SK-N-SH treated with all-trans-retinoic acid at 6 μM for 48 hours (cell line): ENCODE results near the gene ECE1.

Experiments used
- ATAC-seq: fragments of 200-7000 bp; cut with Tn5 transposase; 3 replicates; pipeline ENCODE4 v1.9.1; 2020; ENCODE audit warnings: mild to moderate bottlenecking, moderate library complexity
- ARNTL ChIP-seq: fragments of 450-650 bp; formaldehyde crosslinking; IDR thresholded peaks from 2 replicates; pipeline ENCODE4 v1.5.0; 2020; ENCODE audit warnings: low read depth, mild to moderate bottlenecking, moderate library complexity, borderline replicate concordance
- BACH2 ChIP-seq: fragments of 250-450 bp; sonication (Bioruptor Pico); IDR thresholded peaks from 2 replicates; pipeline ENCODE4 v1.9.0; 2021; ENCODE audit warnings: mild to moderate bottlenecking, borderline replicate concordance
- CSDC2 ChIP-seq: fragments of 250-450 bp; sonication (Bioruptor Pico); IDR thresholded peaks from 2 replicates; pipeline ENCODE4 v1.5.0; 2020; ENCODE audit warnings: mild to moderate bottlenecking, moderate library complexity
- ESRRG ChIP-seq: fragments of 250-450 bp; sonication (Bioruptor Pico); IDR thresholded peaks from 2 replicates; pipeline ENCODE4 v1.6.1; 2021; ENCODE audit warnings: mild to moderate bottlenecking
- GLIS3 ChIP-seq: fragments of 250-450 bp; sonication (Bioruptor Pico); IDR thresholded peaks from 2 replicates; pipeline ENCODE4 v1.5.0; 2020; ENCODE audit warnings: mild to moderate bottlenecking, moderate library complexity
- ISL1 ChIP-seq: fragments of 250-450 bp; sonication (Bioruptor Pico); IDR thresholded peaks from 2 replicates; pipeline ENCODE4 v2.1.2; 2022; ENCODE audit warnings: mild to moderate bottlenecking, moderate library complexity
- OSR1 ChIP-seq: fragments of 250-450 bp; sonication (Bioruptor Pico); IDR thresholded peaks from 2 replicates; pipeline ENCODE4 v1.8.0; 2022; ENCODE audit warnings: moderate library complexity, mild to moderate bottlenecking, inconsistent platforms
- RARB ChIP-seq: fragments of 250-450 bp; sonication (Bioruptor Pico); IDR thresholded peaks from 2 replicates; pipeline ENCODE4 v1.8.0; 2021; ENCODE audit warnings: mild to moderate bottlenecking, moderate library complexity
- SNAI2 ChIP-seq: fragments of 250-450 bp; sonication (Bioruptor Pico); IDR thresholded peaks from 2 replicates; pipeline ENCODE4 v1.5.0; 2020; ENCODE audit warnings: mild to moderate bottlenecking, moderate library complexity
- TCF4 ChIP-seq: fragments of 250-450 bp; sonication (Bioruptor Pico); IDR thresholded peaks from 2 replicates; pipeline ENCODE4 v1.8.0; 2021; ENCODE audit warnings: mild to moderate bottlenecking, moderate library complexity, borderline replicate concordance
- TOX ChIP-seq: fragments of 250-450 bp; sonication (Bioruptor Pico); IDR thresholded peaks from 2 replicates; pipeline ENCODE4 v1.8.0; 2021; ENCODE audit warnings: mild to moderate bottlenecking, moderate library complexity, borderline replicate concordance
- ZC3H10 ChIP-seq: fragments of 250-450 bp; sonication (Bioruptor Pico); IDR thresholded peaks from 2 replicates; pipeline ENCODE4 v1.5.1; 2021; ENCODE audit warnings: mild to moderate bottlenecking, moderate library complexity
- ZFP3 ChIP-seq: fragments of 250-450 bp; sonication (Bioruptor Pico); IDR thresholded peaks from 2 replicates; pipeline ENCODE4 v1.5.0; 2020; ENCODE audit warnings: mild to moderate bottlenecking, moderate library complexity
- ZNF565 ChIP-seq: fragments of 450-650 bp; formaldehyde crosslinking; conservative IDR thresholded peaks from 2 replicates; pipeline ENCODE4 v1.5.0; 2020; ENCODE audit warnings: low read depth, mild to moderate bottlenecking, moderate library complexity
- ZNF70 ChIP-seq: fragments of 450-650 bp; formaldehyde crosslinking; IDR thresholded peaks from 2 replicates; pipeline ENCODE4 v1.5.0; 2020; ENCODE audit warnings: mild to moderate bottlenecking, moderate library complexity
- ZNF8 ChIP-seq: fragments of 450-650 bp; formaldehyde crosslinking; IDR thresholded peaks from 2 replicates; pipeline ENCODE4 v1.5.0; 2020; ENCODE audit warnings: mild to moderate bottlenecking, moderate library complexity
- TF ChIP-seq, protein P1 (sequence below): fragments of 250-450 bp; sonication (Bioruptor Pico); IDR thresholded peaks from 2 replicates; pipeline ENCODE4 v1.5.0; 2020; ENCODE audit warnings: mild to moderate bottlenecking, moderate library complexity
- TF ChIP-seq, protein P2 (sequence below): fragments of 250-450 bp; sonication (Bioruptor Pico); IDR thresholded peaks from 2 replicates; pipeline ENCODE4 v1.8.0; 2020; ENCODE audit warnings: mild to moderate bottlenecking, moderate library complexity, borderline replicate concordance
- TF ChIP-seq, protein P3 (sequence below): fragments of 250-450 bp; sonication (Bioruptor Pico); IDR thresholded peaks from 2 replicates; pipeline ENCODE4 v1.5.1; 2021; ENCODE audit warnings: mild to moderate bottlenecking, moderate library complexity
- TF ChIP-seq, protein P4 (sequence below): fragments of 250-450 bp; sonication (Bioruptor Pico); IDR thresholded peaks from 2 replicates; pipeline ENCODE4 v1.8.0; 2021; ENCODE audit warnings: low read depth, mild to moderate bottlenecking, moderate library complexity, borderline replicate concordance
- TF ChIP-seq, protein P5 (sequence below): fragments of 250-450 bp; sonication (Bioruptor Pico); IDR thresholded peaks from 2 replicates; pipeline ENCODE4 v1.5.1; 2020; ENCODE audit warnings: low read depth, mild to moderate bottlenecking, moderate library complexity

Gene ECE1

DNA sequence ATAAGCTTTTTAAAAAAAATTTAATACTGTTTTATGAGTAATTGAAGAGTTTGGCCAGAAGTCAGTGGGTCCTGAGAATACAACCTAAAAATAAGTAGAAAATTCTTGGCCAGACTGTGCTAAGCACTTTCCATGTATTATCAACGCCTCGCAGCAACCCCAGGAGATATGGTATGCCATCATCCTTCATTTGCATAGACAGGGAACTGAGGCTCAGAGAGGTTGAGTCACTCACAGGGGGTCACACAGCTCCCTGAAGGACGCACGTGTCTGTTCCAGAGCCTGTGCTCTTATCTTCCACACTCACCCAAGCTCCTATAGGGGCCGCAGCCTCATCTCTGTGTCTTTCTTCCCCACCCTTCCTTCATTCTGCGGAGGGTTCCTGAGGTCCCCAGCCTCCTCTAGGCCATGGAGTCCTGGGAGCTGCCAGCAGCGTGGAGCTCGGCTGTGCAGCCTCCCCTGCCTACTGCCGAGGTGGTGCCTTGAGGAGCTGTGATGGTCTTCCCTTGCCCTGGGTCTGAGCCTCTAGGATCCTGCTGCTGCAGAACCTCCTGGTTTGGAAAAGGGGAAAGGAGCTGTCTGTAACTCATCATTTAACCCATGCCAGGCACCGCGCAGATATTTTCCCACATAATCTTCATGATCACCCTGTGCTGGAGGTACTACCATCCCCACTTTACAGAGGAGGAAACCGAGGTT is 30.3 kb upstream of the ECE1 start (continued):
- TF ChIP-seq, protein P1, sequence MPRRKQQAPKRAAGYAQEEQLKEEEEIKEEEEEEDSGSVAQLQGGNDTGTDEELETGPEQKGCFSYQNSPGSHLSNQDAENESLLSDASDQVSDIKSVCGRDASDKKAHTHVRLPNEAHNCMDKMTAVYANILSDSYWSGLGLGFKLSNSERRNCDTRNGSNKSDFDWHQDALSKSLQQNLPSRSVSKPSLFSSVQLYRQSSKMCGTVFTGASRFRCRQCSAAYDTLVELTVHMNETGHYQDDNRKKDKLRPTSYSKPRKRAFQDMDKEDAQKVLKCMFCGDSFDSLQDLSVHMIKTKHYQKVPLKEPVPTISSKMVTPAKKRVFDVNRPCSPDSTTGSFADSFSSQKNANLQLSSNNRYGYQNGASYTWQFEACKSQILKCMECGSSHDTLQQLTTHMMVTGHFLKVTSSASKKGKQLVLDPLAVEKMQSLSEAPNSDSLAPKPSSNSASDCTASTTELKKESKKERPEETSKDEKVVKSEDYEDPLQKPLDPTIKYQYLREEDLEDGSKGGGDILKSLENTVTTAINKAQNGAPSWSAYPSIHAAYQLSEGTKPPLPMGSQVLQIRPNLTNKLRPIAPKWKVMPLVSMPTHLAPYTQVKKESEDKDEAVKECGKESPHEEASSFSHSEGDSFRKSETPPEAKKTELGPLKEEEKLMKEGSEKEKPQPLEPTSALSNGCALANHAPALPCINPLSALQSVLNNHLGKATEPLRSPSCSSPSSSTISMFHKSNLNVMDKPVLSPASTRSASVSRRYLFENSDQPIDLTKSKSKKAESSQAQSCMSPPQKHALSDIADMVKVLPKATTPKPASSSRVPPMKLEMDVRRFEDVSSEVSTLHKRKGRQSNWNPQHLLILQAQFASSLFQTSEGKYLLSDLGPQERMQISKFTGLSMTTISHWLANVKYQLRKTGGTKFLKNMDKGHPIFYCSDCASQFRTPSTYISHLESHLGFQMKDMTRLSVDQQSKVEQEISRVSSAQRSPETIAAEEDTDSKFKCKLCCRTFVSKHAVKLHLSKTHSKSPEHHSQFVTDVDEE (CRISPR knock-in tag): no peak
- TF ChIP-seq RARB (CRISPR knock-in tag) (no peak), CSDC2 (CRISPR knock-in tag) (no peak), ESRRG (CRISPR knock-in tag) (no peak), GLIS3 (no peak)
- TF ChIP-seq, protein P2, sequence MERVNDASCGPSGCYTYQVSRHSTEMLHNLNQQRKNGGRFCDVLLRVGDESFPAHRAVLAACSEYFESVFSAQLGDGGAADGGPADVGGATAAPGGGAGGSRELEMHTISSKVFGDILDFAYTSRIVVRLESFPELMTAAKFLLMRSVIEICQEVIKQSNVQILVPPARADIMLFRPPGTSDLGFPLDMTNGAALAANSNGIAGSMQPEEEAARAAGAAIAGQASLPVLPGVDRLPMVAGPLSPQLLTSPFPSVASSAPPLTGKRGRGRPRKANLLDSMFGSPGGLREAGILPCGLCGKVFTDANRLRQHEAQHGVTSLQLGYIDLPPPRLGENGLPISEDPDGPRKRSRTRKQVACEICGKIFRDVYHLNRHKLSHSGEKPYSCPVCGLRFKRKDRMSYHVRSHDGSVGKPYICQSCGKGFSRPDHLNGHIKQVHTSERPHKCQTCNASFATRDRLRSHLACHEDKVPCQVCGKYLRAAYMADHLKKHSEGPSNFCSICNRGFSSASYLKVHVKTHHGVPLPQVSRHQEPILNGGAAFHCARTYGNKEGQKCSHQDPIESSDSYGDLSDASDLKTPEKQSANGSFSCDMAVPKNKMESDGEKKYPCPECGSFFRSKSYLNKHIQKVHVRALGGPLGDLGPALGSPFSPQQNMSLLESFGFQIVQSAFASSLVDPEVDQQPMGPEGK (CRISPR knock-in tag): no peak

DNA sequence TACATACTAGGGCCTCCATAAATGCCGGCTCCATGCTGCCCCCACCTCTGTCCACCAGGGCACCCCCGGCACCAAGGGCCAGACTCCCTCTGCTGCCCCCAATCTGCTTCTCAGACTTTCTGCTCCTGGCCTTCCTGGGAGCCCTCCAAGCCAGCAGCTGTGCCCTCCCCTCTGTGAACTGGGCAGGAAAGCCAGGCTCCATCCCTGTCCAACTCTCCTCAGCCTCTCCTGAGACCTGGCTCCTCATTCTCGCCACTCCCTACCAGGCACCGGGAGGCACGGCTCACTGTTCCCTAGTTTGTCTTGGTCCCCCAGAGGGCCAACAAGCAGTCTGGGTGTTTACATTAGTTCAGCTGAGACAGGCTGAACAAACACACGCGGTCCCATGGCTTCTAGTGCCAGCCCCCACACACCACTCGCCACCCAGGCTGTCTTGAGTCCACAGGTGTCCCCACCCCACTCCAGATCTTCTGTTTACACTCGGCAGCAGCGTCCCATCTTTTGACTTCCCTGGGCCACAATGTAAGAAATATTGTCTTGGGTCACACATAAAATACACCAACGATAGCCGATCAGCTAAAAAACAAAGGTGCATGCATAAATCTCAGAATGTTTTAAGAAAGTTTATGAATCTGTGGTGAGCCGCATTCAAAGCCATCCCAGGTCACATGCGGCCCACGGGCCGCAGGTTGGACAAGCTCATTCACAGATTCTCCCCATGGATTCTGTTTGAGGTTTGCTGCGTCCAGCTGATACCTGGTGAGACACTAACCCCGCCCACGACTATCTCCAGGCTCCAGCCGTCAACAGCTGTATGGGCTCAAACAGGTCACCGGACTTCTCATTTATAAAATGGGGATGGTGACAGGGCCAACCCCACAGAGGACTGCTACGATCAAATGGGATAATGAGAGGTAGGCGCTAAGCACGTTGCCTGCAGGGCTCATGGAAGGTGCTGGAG is 29.5 kb upstream of the ECE1 start:
- TF ChIP-seq ZFP3: no peak
- TF ChIP-seq, protein P3, sequence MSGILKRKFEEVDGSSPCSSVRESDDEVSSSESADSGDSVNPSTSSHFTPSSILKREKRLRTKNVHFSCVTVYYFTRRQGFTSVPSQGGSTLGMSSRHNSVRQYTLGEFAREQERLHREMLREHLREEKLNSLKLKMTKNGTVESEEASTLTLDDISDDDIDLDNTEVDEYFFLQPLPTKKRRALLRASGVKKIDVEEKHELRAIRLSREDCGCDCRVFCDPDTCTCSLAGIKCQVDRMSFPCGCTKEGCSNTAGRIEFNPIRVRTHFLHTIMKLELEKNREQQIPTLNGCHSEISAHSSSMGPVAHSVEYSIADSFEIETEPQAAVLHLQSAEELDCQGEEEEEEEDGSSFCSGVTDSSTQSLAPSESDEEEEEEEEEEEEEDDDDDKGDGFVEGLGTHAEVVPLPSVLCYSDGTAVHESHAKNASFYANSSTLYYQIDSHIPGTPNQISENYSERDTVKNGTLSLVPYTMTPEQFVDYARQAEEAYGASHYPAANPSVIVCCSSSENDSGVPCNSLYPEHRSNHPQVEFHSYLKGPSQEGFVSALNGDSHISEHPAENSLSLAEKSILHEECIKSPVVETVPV: no peak
- TF ChIP-seq TCF4 (CRISPR knock-in tag): no peak
- no peak for TF ChIP-seq OSR1
- TF ChIP-seq GLIS3: no peak
- TF ChIP-seq, protein P4, sequence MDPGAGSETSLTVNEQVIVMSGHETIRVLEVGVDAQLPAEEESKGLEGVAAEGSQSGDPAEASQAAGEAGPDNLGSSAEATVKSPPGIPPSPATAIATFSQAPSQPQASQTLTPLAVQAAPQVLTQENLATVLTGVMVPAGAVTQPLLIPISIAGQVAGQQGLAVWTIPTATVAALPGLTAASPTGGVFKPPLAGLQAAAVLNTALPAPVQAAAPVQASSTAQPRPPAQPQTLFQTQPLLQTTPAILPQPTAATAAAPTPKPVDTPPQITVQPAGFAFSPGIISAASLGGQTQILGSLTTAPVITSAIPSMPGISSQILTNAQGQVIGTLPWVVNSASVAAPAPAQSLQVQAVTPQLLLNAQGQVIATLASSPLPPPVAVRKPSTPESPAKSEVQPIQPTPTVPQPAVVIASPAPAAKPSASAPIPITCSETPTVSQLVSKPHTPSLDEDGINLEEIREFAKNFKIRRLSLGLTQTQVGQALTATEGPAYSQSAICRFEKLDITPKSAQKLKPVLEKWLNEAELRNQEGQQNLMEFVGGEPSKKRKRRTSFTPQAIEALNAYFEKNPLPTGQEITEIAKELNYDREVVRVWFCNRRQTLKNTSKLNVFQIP (CRISPR knock-in tag): no peak
- TF ChIP-seq, protein P1 (CRISPR knock-in tag): no peak
- TF ChIP-seq, protein P2 (CRISPR knock-in tag): no peak
- no peak for TF ChIP-seq SNAI2 (CRISPR knock-in tag)
- TF ChIP-seq RARB (CRISPR knock-in tag): no peak
- no peak for TF ChIP-seq ISL1 (CRISPR knock-in tag)
- TF ChIP-seq ZNF8 (CRISPR knock-in tag): no peak
- no peak for TF ChIP-seq ZNF565
- TF ChIP-seq TOX (CRISPR knock-in tag): no peak
- no peak for TF ChIP-seq BACH2 (CRISPR knock-in tag)
- no peak for TF ChIP-seq ARNTL (CRISPR knock-in tag)
- TF ChIP-seq ZNF70 (CRISPR knock-in tag): no peak
- no peak for TF ChIP-seq ZC3H10 (CRISPR knock-in tag)
- TF ChIP-seq ESRRG (CRISPR knock-in tag): no peak
- TF ChIP-seq, protein P5, sequence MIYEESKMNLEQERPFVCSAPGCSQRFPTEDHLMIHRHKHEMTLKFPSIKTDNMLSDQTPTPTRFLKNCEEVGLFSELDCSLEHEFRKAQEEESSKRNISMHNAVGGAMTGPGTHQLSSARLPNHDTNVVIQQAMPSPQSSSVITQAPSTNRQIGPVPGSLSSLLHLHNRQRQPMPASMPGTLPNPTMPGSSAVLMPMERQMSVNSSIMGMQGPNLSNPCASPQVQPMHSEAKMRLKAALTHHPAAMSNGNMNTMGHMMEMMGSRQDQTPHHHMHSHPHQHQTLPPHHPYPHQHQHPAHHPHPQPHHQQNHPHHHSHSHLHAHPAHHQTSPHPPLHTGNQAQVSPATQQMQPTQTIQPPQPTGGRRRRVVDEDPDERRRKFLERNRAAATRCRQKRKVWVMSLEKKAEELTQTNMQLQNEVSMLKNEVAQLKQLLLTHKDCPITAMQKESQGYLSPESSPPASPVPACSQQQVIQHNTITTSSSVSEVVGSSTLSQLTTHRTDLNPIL: no peak
- TF ChIP-seq, all 23 proteins: peak for 0
- no peak; the same call in 2 of the 3 replicates for ATAC-seq
